ENCODE data around the gene CZIB. TPM values are rescaled to one million over a fixed set of nuclear protein-coding genes. Genes with fewer than 3 reads are reported as not detected.

Gene CZIB
- total RNA-seq, 3 donors from 2014 or later (not counting 1 experiment from before 2014, with no cell fraction given), result 39.6 to 49.7 (median 40.5) TPM

DNA sequence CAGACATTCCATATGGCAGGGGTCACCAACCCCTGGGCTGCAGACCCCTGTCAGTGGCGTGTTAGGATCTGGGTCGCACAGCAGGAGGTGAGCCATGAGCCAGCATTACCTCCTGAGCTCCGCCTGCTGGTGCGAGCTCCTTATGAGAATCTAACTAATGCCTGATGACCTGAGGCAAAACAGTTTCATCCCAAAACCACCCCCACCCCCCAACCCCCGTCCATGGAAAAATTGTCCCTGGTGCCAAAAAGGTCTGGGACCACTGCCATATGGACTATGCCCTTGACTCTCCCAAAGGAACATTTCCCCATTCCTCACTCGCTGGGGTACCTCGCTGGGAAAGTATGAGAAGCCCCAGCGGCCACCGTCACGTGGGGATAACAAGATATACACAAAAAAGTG lies 30.2 kb downstream of the CZIB start:
- Histone ChIP-seq H3K9me3 (ENCODE audit: control insufficient read depth, insufficient read depth, low read length) (no peaks in the 10 kb centered on the region), H3K27me3 (ENCODE audit: control insufficient read depth, insufficient read depth, low read length) (no peaks in the 10 kb centered on the region), H3K36me3 (ENCODE audit: control insufficient read depth, insufficient read depth, low read length) (no peaks in the 10 kb centered on the region), H3K4me3 (ENCODE audit: low read length) (no peak overlapping the region), H3K27ac (ENCODE audit: low read length) (no peak overlapping the region), H3K4me1 (ENCODE audit: control insufficient read depth, insufficient read depth, low read length) (no peaks in the 10 kb centered on the region)
- H3K4me3 Mint-ChIP-seq, result no peak overlapping the region
- ATAC-seq, result no peak
- WGBS (ENCODE audit: insufficient coverage), result 98% methylated on average over 10 of the region's 10 CpGs
- no peak for DNase-seq
- H3K4me1 Mint-ChIP-seq, result no peaks in the 10 kb centered on the region
- TF ChIP-seq, protein P1, sequence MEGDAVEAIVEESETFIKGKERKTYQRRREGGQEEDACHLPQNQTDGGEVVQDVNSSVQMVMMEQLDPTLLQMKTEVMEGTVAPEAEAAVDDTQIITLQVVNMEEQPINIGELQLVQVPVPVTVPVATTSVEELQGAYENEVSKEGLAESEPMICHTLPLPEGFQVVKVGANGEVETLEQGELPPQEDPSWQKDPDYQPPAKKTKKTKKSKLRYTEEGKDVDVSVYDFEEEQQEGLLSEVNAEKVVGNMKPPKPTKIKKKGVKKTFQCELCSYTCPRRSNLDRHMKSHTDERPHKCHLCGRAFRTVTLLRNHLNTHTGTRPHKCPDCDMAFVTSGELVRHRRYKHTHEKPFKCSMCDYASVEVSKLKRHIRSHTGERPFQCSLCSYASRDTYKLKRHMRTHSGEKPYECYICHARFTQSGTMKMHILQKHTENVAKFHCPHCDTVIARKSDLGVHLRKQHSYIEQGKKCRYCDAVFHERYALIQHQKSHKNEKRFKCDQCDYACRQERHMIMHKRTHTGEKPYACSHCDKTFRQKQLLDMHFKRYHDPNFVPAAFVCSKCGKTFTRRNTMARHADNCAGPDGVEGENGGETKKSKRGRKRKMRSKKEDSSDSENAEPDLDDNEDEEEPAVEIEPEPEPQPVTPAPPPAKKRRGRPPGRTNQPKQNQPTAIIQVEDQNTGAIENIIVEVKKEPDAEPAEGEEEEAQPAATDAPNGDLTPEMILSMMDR (IDR thresholded peaks at IDR 0.05), result no peak
- no peaks in the 10 kb centered on the region for H3K36me3 Mint-ChIP-seq
- H3K27me3 Mint-ChIP-seq (ENCODE audit: low read depth in 2 of 2), result peaks cover 0 to 11% of the 10 kb centered on the region in 2 donors
- H3K27ac Mint-ChIP-seq, result no peak overlapping the region
- intact Hi-C loops (cut with micrococcal nuclease), result no loop called here
- H3K9me3 Mint-ChIP-seq, result no peaks in the 10 kb centered on the region

DNA sequence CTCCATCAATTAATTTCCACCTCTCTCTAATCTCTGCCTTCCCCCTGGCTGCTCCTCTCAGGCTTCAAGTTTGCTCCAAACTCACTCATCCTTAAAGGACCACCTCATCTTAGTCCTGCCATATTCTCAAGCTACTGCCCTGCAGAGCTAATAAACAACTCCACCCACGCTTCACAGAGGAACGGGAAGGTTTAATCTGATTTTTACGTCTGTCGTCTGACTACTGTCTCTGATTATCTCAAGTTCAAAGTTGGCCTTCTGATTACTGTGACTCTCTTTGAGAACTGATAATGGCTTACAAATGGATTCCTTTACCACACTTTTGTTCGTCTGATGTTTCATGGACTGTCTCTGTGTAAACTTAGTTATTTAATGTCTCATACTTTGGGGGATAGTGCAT lies 31.4 kb downstream of the CZIB start:
- no peaks in the 10 kb centered on the region for H3K36me3 ChIP-seq (ENCODE audit: control insufficient read depth, insufficient read depth, low read length)
- TF ChIP-seq, protein P1 (IDR thresholded peaks at IDR 0.05), result no peak
- H3K27ac ChIP-seq (ENCODE audit: low read length), result no peak overlapping the region
- H3K27ac Mint-ChIP-seq, result no peak overlapping the region
- WGBS (ENCODE audit: insufficient coverage), result 91% methylated on average over 4 of the region's 5 CpGs
- no peaks in the 10 kb centered on the region for H3K9me3 Mint-ChIP-seq
- no peaks in the 10 kb centered on the region for H3K4me1 ChIP-seq (ENCODE audit: control insufficient read depth, insufficient read depth, low read length)
- no peak overlapping the region for H3K4me3 ChIP-seq (ENCODE audit: low read length)
- no peak for ATAC-seq
- H3K4me3 Mint-ChIP-seq, result no peak overlapping the region
- H3K27me3 Mint-ChIP-seq (ENCODE audit: low read depth in 2 of 2), result peaks cover 0 to 11% of the 10 kb centered on the region in 2 donors
- no peaks in the 10 kb centered on the region for H3K9me3 ChIP-seq (ENCODE audit: control insufficient read depth, insufficient read depth, low read length)
- H3K27me3 ChIP-seq (ENCODE audit: control insufficient read depth, insufficient read depth, low read length), result no peaks in the 10 kb centered on the region
- H3K4me1 Mint-ChIP-seq, result no peaks in the 10 kb centered on the region
- intact Hi-C loops (cut with micrococcal nuclease), result loop anchor here (10.0 kb wide), 1 partner anchor 344 kb away; the partner anchor contains the start of gene ZYG11A
- no peaks in the 10 kb centered on the region for H3K36me3 Mint-ChIP-seq
- DNase-seq, result no peak

DNA sequence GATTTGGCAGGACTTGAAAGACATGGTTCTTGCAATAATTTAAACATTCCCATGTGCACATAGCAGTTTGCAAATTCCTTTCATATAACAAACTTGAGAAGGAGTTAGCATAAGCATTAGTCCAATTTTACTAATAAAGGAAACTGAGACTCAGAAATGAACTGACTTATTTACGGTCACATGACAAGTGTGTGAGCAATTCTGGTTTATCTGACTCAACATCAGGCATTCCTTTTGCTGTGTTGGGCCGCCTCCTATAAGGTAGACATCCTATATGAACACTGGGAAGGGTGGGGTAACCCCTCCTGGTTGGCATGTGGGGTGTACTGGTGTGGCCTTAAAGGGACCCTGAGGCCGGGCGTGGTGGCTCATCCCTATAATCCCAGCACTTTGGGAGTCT lies 32.3 kb downstream of the CZIB start:
- DNase-seq, result no peak

More for the DNA sequence above, 32.3 kb downstream of the CZIB start:
- Histone ChIP-seq H3K9me3 (ENCODE audit: control insufficient read depth, insufficient read depth, low read length) (no peaks in the 10 kb centered on the region), H3K27me3 (ENCODE audit: control insufficient read depth, insufficient read depth, low read length) (no peaks in the 10 kb centered on the region), H3K27ac (ENCODE audit: low read length) (no peak overlapping the region), H3K36me3 (ENCODE audit: control insufficient read depth, insufficient read depth, low read length) (no peaks in the 10 kb centered on the region), H3K4me1 (ENCODE audit: control insufficient read depth, insufficient read depth, low read length) (peaks cover 7% of the 10 kb centered on the region), H3K4me3 (ENCODE audit: low read length) (no peak overlapping the region)
- H3K4me3 Mint-ChIP-seq, result no peak overlapping the region
- 96% methylated on average over 4 of the region's 4 CpGs for WGBS (ENCODE audit: insufficient coverage)
- TF ChIP-seq, protein P1 (IDR thresholded peaks at IDR 0.05), result no peak
- intact Hi-C loops (cut with micrococcal nuclease), result loop anchor here (10.0 kb wide), 1 partner anchor 343 kb away; the partner anchor contains the start of gene ZYG11A
- no peak overlapping the region for H3K27ac Mint-ChIP-seq
- ATAC-seq, result no peak
- H3K9me3 Mint-ChIP-seq, result no peaks in the 10 kb centered on the region
- no peaks in the 10 kb centered on the region for H3K36me3 Mint-ChIP-seq
- no peaks in the 10 kb centered on the region for H3K4me1 Mint-ChIP-seq
- H3K27me3 Mint-ChIP-seq (ENCODE audit: low read depth in 2 of 2), result peaks cover 0 to 11% of the 10 kb centered on the region in 2 donors

All from natural killer cell (primary cell).